ENCODE data around the gene CLIP1.

DNA sequence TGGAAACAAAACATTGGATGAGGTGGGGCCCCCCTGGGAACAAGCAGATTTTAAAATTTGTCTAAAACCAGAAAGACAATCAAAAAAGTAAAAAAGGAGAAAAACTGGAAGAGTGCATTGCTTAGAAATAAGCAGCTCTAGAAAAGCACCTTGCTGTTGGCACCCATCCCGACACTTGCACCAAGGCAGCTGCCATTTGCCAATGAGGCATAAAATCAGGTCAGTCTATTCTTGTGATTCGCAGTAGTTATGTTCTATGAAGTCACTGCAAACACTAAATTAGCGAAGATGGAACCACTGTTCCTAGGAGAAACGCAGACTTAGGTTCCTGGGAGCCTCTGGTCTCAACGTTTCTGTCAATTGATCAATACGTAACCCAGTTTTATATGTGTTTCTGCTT lies 172.4 kb downstream of the CLIP1 start:
- TF ChIP-seq, protein P1, sequence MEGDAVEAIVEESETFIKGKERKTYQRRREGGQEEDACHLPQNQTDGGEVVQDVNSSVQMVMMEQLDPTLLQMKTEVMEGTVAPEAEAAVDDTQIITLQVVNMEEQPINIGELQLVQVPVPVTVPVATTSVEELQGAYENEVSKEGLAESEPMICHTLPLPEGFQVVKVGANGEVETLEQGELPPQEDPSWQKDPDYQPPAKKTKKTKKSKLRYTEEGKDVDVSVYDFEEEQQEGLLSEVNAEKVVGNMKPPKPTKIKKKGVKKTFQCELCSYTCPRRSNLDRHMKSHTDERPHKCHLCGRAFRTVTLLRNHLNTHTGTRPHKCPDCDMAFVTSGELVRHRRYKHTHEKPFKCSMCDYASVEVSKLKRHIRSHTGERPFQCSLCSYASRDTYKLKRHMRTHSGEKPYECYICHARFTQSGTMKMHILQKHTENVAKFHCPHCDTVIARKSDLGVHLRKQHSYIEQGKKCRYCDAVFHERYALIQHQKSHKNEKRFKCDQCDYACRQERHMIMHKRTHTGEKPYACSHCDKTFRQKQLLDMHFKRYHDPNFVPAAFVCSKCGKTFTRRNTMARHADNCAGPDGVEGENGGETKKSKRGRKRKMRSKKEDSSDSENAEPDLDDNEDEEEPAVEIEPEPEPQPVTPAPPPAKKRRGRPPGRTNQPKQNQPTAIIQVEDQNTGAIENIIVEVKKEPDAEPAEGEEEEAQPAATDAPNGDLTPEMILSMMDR (IDR thresholded peaks at IDR 0.05) = no peak
- no peak for TF ChIP-seq POLR2A (IDR thresholded peaks at IDR 0.05)

Data from ovary (tissue), 3 donors.